HCT116 (cell line): ENCODE results near the gene FGF22. TPM values are rescaled to one million over a fixed set of nuclear protein-coding genes. Genes with fewer than 3 reads are reported as not detected.
A peak's percentile ranks its signal among the peaks of the same experiment; 100 is the strongest.

Source experiments
- ATAC-seq: fragments of 200-7000 bp; cut with Tn5 transposase; 2 replicates; pipeline ENCODE4 v1.9.1; 2020; ENCODE audit warnings: mild to moderate bottlenecking, moderate library complexity
- BruUV-seq: library from RNA; stranded (reverse); fragments of 400-500 nt; replicated peaks from 2 replicates; lab custom pipeline; 2021; lab: Mats Ljungman, UMichigan
- CTCF ChIA-PET: fragments of 300-600 bp; sonication (Branson Sonifier 250); formaldehyde crosslinking; loops from one replicate; lab custom pipeline; 2021; ENCODE audit warnings: antibody characterized with exemption; lab: Charles Lee
- POLR2A ChIA-PET: fragments of 300-600, 350-600 bp; sonication (Branson Sonifier 250); formaldehyde crosslinking; loops from one replicate; lab custom pipeline; 2021; ENCODE audit warnings: antibody characterized with exemption; lab: Charles Lee
- RAD21 ChIA-PET, 2 experiments: fragments of 300-600 bp; sonication (Branson Sonifier 250); formaldehyde crosslinking; loops; one replicate each; lab custom pipeline; 2023; ENCODE audit warnings: low total read pairs in 2 of 2; ENCODE audit not compliant: uncharacterized antibody in 2 of 2, unreplicated experiment in 2 of 2, low non-redundant PET in 1 of 2; lab: Charles Lee
- DNase-seq: peaks from one replicate; pipeline ENCODE4 v3.0.0-alpha.2; 2010; ENCODE audit warnings: low read depth, low spot score
- H2AFZ ChIP-seq: fragments of 200-600 bp; shearing (Covaris generic), sonication (generic); 2 replicates; pipeline ENCODE4 v1.6.1; 2017; ENCODE audit warnings: low read depth, mixed run types, mixed read lengths, antibody characterized with exemption, low read length; ENCODE audit not compliant: poor library complexity, severe bottlenecking
- H3K27ac ChIP-seq: 2 replicates; pipeline ENCODE4 v1.5.1; 2012; ENCODE audit warnings: low read depth, low read length
- H3K27me3 ChIP-seq: fragments of 200-600 bp; sonication (generic); 2 replicates; pipeline ENCODE4 v1.6.1; 2016; ENCODE audit warnings: mixed run types, low read length, mixed read lengths; ENCODE audit not compliant: insufficient read depth
- H3K36me3 ChIP-seq, 2 experiments: fragments of 200-500 bp in 1 of 2; fragments of 200-600 bp in 1 of 2; sonication (Bioruptor generic) in 1 of 2; sonication (generic) in 1 of 2; 2 replicates each; pipeline versions ENCODE4 v1.5.1 to v1.6.1; 2014 to 2016; ENCODE audit warnings: low read length in 2 of 2, inconsistent platforms in 1 of 2, mixed read lengths in 1 of 2, mixed run types in 1 of 2; ENCODE audit not compliant: insufficient read depth in 2 of 2, control insufficient read depth in 1 of 2
- H3K4me1 ChIP-seq, 2 experiments: fragments of 200-600 bp in 1 of 2; sonication (generic) in 1 of 2; 2 replicates each; pipeline versions ENCODE4 v1.5.1 to v1.6.1; 2012 to 2017; ENCODE audit warnings: low read length in 2 of 2, inconsistent platforms in 1 of 2, mild to moderate bottlenecking in 1 of 2, mixed read lengths in 1 of 2, mixed run types in 1 of 2, moderate library complexity in 1 of 2; ENCODE audit not compliant: insufficient read depth in 2 of 2, control insufficient read depth in 1 of 2
- H3K4me2 ChIP-seq: fragments of 200-600 bp; sonication (generic); 2 replicates; pipeline ENCODE4 v1.6.1; 2017; ENCODE audit warnings: mixed run types, low read length, mixed read lengths
- H3K4me3 ChIP-seq, 2 experiments: fragments of 200-600 bp in 1 of 2; sonication (generic) in 1 of 2; replicated peaks in 1 of 2; 2 replicates each; pipeline ENCODE4 v1.5.1; 2011 to 2016; ENCODE audit warnings: low read length in 2 of 2, control low read depth in 1 of 2, low read depth in 1 of 2, mild to moderate bottlenecking in 1 of 2, mixed read lengths in 1 of 2, mixed run types in 1 of 2
- H3K79me2 ChIP-seq: fragments of 200-600 bp; sonication (generic); 2 replicates; pipeline ENCODE4 v1.6.1; 2017; ENCODE audit warnings: mild to moderate bottlenecking, mixed run types, low read length, moderate library complexity, mixed read lengths; ENCODE audit not compliant: insufficient read depth
- H3K9ac ChIP-seq: fragments of 200-600 bp; sonication (generic); 2 replicates; pipeline ENCODE4 v1.6.1; 2016; ENCODE audit warnings: low read length, mixed read lengths
- H3K9me2 ChIP-seq: fragments of 200-600 bp; sonication (generic), shearing (Covaris generic); 2 replicates; pipeline ENCODE4 v1.6.1; 2017; ENCODE audit warnings: mixed run types, mild to moderate bottlenecking, moderate library complexity; ENCODE audit not compliant: insufficient read depth
- H3K9me3 ChIP-seq, 2 experiments: fragments of 200-500 bp in 1 of 2; fragments of 200-600 bp in 1 of 2; sonication (Bioruptor generic) in 1 of 2; sonication (generic) in 1 of 2; 2 replicates each; pipeline ENCODE4 v1.6.1; 2014 to 2017; ENCODE audit warnings: low read length in 2 of 2, mixed read lengths in 2 of 2, inconsistent platforms in 1 of 2, low read depth in 1 of 2, mild to moderate bottlenecking in 1 of 2, mixed run types in 1 of 2, moderate library complexity in 1 of 2; ENCODE audit not compliant: control insufficient read depth in 1 of 2, insufficient read depth in 1 of 2
- H4K20me1 ChIP-seq: fragments of 200-600 bp; sonication (generic), shearing (Covaris generic); 2 replicates; pipeline ENCODE4 v1.6.1; 2017; ENCODE audit warnings: mixed run types, mild to moderate bottlenecking, moderate library complexity; ENCODE audit not compliant: insufficient read depth
- ATF3 ChIP-seq: IDR thresholded peaks from 2 replicates; pipeline ENCODE4 v1.6.1; 2012
- CBX3 ChIP-seq: IDR thresholded peaks from 2 replicates; pipeline ENCODE4 v1.6.1; 2012; ENCODE audit warnings: low read depth
- CEBPB ChIP-seq: IDR thresholded peaks from 2 replicates; pipeline ENCODE4 v1.6.1; 2012; ENCODE audit warnings: low read depth
- ELF1 ChIP-seq: IDR thresholded peaks from 2 replicates; pipeline ENCODE4 v1.6.1; 2012; ENCODE audit warnings: low read depth, borderline replicate concordance
- EZH2 ChIP-seq: fragments of 200-600 bp; sonication (generic); IDR thresholded peaks from 2 replicates; pipeline ENCODE4 v1.6.1; 2017; ENCODE audit warnings: antibody characterized with exemption, mixed run types
- FOSL1 ChIP-seq: IDR thresholded peaks from 2 replicates; pipeline ENCODE4 v1.6.1; 2012; ENCODE audit warnings: low read depth
- MAX ChIP-seq: IDR thresholded peaks from 2 replicates; pipeline ENCODE4 v1.6.1; 2012
- POLR2A ChIP-seq: IDR thresholded peaks from 2 replicates; pipeline ENCODE4 v1.7.0; 2011; ENCODE audit warnings: borderline replicate concordance; ENCODE audit not compliant: insufficient read depth, insufficient read length; ENCODE audit errors: extremely low read depth
- POLR2AphosphoS5 ChIP-seq: IDR thresholded peaks from 2 replicates; pipeline ENCODE4 v1.6.1; 2011; ENCODE audit warnings: mild to moderate bottlenecking, low read depth, low read length, moderate library complexity
- REST ChIP-seq: IDR thresholded peaks from 2 replicates; pipeline ENCODE4 v1.6.1; 2012; ENCODE audit warnings: low read depth
- SIN3A ChIP-seq: IDR thresholded peaks from 2 replicates; pipeline ENCODE4 v1.6.1; 2012; ENCODE audit warnings: low read depth
- SP1 ChIP-seq: IDR thresholded peaks from 2 replicates; pipeline ENCODE4 v1.6.1; 2012; ENCODE audit warnings: low read depth
- SRF ChIP-seq: IDR thresholded peaks from 2 replicates; pipeline ENCODE4 v1.6.1; 2012; ENCODE audit warnings: low read depth
- TCF7L2 ChIP-seq: IDR thresholded peaks from 2 replicates; pipeline ENCODE4 v1.7.0; 2011; ENCODE audit warnings: borderline replicate concordance, inconsistent platforms; ENCODE audit not compliant: insufficient read depth, insufficient read length; ENCODE audit errors: extremely low read depth
- intact Hi-C: fragments of 100-400 bp; cut with micrococcal nuclease; formaldehyde crosslinking; loops from 2 replicates; pipeline ENCODE4 v1.10.0; 2022
- total RNA-seq: library from RNA; stranded (reverse); gene quantifications from one replicate; pipeline ENCODE4 v1.2.1, GENCODE V29; 2021; ENCODE audit not compliant: unreplicated experiment

FGF22 gene
- total RNA-seq, 1 experiment from 2014 or later, result 1.5 TPM

DNA sequence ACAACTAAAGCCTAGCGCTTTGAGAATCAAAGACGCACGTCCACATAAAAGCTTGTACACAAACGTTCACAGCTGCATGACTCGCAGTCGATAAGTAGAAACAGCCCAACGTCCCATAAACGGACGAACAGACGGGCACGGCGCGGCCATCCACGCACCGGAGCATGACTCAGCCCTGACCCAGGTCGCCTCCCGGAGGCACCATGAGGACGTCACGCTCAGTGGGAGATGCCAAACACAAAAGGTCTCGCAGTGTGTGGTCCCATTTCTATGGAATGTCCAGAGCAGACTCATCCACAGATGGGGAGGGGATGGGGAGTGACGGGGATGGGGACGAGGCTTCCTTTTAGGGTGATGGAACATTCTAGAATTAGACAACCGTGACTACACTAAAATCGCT, 15.7 kb upstream of the FGF22 start:
- TF ChIP-seq SP1 (no peak), CEBPB (no peak)
- TF ChIP-seq, all 23 proteins: peak for 0
- Histone ChIP-seq H3K9ac (no peak overlapping the region), H4K20me1 (no peaks in the 10 kb centered on the region), H3K27me3 (no peaks in the 10 kb centered on the region), H3K79me2 (peaks cover 18% of the 10 kb centered on the region), H3K4me2 (peak overlapping the region; percentile 50), H2AFZ (no peak overlapping the region), H3K9me2 (no peaks in the 10 kb centered on the region), H3K4me3 (no peak overlapping the region), H3K36me3 (peaks cover 1 to 58% of the 10 kb centered on the region in 2 experiments), H3K9me3 (no peaks in the 10 kb centered on the region), H3K27ac (peak overlapping the region; percentile 53), H3K4me1 (peaks cover 4 to 21% of the 10 kb centered on the region in 2 experiments; a peak in 3 of 4 replicates)
- ChIA-PET RAD21 (no interaction called here), POLR2A (no interaction called here), CTCF (no interaction called here)
- ATAC-seq (peak; percentile 73), DNase-seq (no peak)
- intact Hi-C loops, result no loop called here
- BruUV-seq, result no TSS peak

DNA sequence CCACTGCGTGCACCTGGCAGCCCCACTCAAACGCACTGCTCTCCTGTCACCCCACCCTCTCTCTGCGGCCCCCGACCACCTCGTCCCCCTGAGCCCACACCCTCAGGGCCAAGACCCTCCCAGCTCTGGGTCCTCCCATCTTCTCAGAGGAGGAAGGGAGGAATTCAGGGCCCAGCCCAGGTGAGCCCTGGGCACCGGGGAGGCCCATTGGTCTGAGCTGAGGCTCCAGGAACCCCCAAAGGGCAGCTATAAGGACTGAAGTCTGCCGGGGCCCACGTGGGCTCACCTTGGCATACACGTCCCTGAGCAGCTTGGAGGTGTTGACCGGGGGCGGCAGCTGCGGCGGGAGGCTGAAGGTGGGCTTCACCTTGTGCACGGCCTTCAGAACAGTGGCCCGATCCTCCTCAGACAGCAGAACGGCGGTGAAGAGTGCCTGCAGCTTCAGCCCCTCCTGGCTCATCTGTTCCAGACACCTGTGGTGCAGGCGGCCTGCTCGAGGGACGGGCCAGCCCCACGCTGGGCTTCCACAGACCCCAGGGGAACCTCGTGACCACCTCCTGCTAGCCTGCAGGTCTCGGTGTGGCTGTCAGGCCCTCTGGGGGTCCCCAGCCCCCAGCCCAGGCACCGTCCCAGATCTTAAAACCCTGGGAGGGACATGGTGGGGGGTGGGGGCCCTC, 15.1 kb upstream of the FGF22 start:
- Histone ChIP-seq H3K27ac (peak overlapping the region; percentile 53; the same call in 1 of the 2 replicates), H3K4me3 (no peak overlapping the region), H3K9me2 (no peaks in the 10 kb centered on the region), H3K9me3 (no peaks in the 10 kb centered on the region), H3K27me3 (no peaks in the 10 kb centered on the region), H3K4me2 (peak overlapping the region; percentile 50), H2AFZ (no peak overlapping the region), H3K36me3 (peaks cover 5 to 57% of the 10 kb centered on the region in 2 experiments), H3K4me1 (peaks cover 4 to 21% of the 10 kb centered on the region in 2 experiments; a peak in 3 of 4 replicates), H4K20me1 (no peaks in the 10 kb centered on the region), H3K9ac (0 out of 2 replicates have a peak overlapping the region, but pooled peaks have one; percentile 3), H3K79me2 (peaks cover 23% of the 10 kb centered on the region)
- ChIA-PET POLR2A (no interaction called here), CTCF (no interaction called here), RAD21 (no interaction called here)
- intact Hi-C loops, result no loop called here
- no peak for DNase-seq
- no TSS peak for BruUV-seq
- ATAC-seq, result no peak
- TF ChIP-seq CBX3, result no peak
- TF ChIP-seq EZH2, result no peak
- no peak for TF ChIP-seq FOSL1
- TF ChIP-seq SP1, result no peak
- TF ChIP-seq SRF, result no peak
- no peak for TF ChIP-seq CEBPB
- no peak for TF ChIP-seq SIN3A
- TF ChIP-seq ELF1, result no peak
- TF ChIP-seq ATF3, result no peak
- no peak for TF ChIP-seq POLR2A
- no peak for TF ChIP-seq POLR2AphosphoS5
- no peak for TF ChIP-seq MAX
- TF ChIP-seq REST, result no peak
- TF ChIP-seq TCF7L2, result no peak
